WTC11 (cell line): ENCODE results near the gene IL12RB2.

Experiments used
- CTCF ChIP-seq: fragments of 200-600 bp; IDR thresholded peaks from 2 replicates; pipeline ENCODE4 v1.8.0; 2022; ENCODE audit warnings: antibody characterized with exemption
- IRF2 ChIP-seq: sonication (generic); formaldehyde crosslinking; IDR thresholded peaks from 2 replicates; pipeline ENCODE4 v1.8.0; 2022; ENCODE audit warnings: low read depth, missing genetic modification reagents, borderline replicate concordance
- ZNF263 ChIP-seq: sonication (generic); formaldehyde crosslinking; IDR thresholded peaks from 2 replicates; pipeline ENCODE4 v1.8.1; 2022; ENCODE audit warnings: low read depth, mild to moderate bottlenecking, moderate library complexity, missing genetic modification reagents
- TF ChIP-seq, protein P1 (sequence below): sonication (generic); formaldehyde crosslinking; IDR thresholded peaks from 2 replicates; pipeline ENCODE4 v1.8.1; 2022; ENCODE audit warnings: missing genetic modification reagents, borderline replicate concordance
- TF ChIP-seq, protein P2 (sequence below): sonication (generic); formaldehyde crosslinking; conservative IDR thresholded peaks from 2 replicates; pipeline ENCODE4 v1.8.1; 2022; ENCODE audit warnings: mild to moderate bottlenecking, missing genetic modification reagents
- TF ChIP-seq, protein P3 (sequence below): sonication (generic); formaldehyde crosslinking; IDR thresholded peaks from 2 replicates; pipeline ENCODE4 v1.8.0; 2022; ENCODE audit warnings: mild to moderate bottlenecking, missing genetic modification reagents
- TF ChIP-seq, protein P4 (sequence below): sonication (generic); formaldehyde crosslinking; IDR thresholded peaks from 2 replicates; pipeline ENCODE4 v1.8.0; 2022; ENCODE audit warnings: mild to moderate bottlenecking, missing genetic modification reagents

GRCh38 chr1:67439277-67440029 lies 131.8 kb downstream of the IL12RB2 start:
- no peak for TF ChIP-seq IRF2 (CRISPR knock-in tag)
- TF ChIP-seq CTCF, result no peak
- TF ChIP-seq, protein P1, sequence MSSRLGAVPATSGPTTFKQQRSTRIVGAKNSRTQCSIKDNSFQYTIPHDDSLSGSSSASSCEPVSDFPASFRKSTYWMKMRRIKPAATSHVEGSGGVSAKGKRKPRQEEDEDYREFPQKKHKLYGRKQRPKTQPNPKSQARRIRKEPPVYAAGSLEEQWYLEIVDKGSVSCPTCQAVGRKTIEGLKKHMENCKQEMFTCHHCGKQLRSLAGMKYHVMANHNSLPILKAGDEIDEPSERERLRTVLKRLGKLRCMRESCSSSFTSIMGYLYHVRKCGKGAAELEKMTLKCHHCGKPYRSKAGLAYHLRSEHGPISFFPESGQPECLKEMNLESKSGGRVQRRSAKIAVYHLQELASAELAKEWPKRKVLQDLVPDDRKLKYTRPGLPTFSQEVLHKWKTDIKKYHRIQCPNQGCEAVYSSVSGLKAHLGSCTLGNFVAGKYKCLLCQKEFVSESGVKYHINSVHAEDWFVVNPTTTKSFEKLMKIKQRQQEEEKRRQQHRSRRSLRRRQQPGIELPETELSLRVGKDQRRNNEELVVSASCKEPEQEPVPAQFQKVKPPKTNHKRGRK (CRISPR knock-in tag), result no peak
- TF ChIP-seq, protein P2, sequence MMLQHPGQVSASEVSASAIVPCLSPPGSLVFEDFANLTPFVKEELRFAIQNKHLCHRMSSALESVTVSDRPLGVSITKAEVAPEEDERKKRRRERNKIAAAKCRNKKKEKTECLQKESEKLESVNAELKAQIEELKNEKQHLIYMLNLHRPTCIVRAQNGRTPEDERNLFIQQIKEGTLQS, result no peak
- TF ChIP-seq, protein P3, sequence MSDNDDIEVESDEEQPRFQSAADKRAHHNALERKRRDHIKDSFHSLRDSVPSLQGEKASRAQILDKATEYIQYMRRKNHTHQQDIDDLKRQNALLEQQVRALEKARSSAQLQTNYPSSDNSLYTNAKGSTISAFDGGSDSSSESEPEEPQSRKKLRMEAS (CRISPR knock-in tag), result no peak
- TF ChIP-seq, protein P4, sequence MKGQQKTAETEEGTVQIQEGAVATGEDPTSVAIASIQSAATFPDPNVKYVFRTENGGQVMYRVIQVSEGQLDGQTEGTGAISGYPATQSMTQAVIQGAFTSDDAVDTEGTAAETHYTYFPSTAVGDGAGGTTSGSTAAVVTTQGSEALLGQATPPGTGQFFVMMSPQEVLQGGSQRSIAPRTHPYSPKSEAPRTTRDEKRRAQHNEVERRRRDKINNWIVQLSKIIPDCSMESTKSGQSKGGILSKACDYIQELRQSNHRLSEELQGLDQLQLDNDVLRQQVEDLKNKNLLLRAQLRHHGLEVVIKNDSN (CRISPR knock-in tag), result no peak
- no peak for TF ChIP-seq ZNF263 (CRISPR knock-in tag)
